Measurements from ENCODE around the gene MAGI1. TPM values are rescaled to one million over a fixed set of nuclear protein-coding genes. Genes with fewer than 3 reads are reported as not detected.

MAGI1 gene
- total RNA-seq, 2 donors from 2014 or later: 38.6 to 45.1 TPM

GRCh38 chr3:65425880-65426279 lies 612.8 kb downstream of the MAGI1 start:
- Mint-ChIP-seq H3K4me1 (peaks cover 10% of the 10 kb centered on the region), H3K4me3 (no peak overlapping the region), H3K9me3 (no peaks in the 10 kb centered on the region), H3K36me3 (ENCODE audit: low read depth) (peaks cover 17% of the 10 kb centered on the region), H3K27ac (no peak overlapping the region), H3K27me3 (ENCODE audit: insufficient read depth) (no peaks in the 10 kb centered on the region)
- Histone ChIP-seq H3K9ac (ENCODE audit: extremely low read depth, low read length, poor library complexity, severe bottlenecking) (no peak overlapping the region), H3K9me3 (ENCODE audit: control insufficient read depth, low read length) (no peaks in the 10 kb centered on the region), H3K27me3 (ENCODE audit: control insufficient read depth, insufficient read depth, low read length, poor library complexity, severe bottlenecking) (no peaks in the 10 kb centered on the region), H3K27ac (ENCODE audit: low read depth, low read length) (no peak overlapping the region), H3K4me3 (ENCODE audit: low read length) (no peak overlapping the region), H3K4me1 (ENCODE audit: control insufficient read depth, insufficient read depth, low read length) (peaks cover 3% of the 10 kb centered on the region), H3K36me3 (ENCODE audit: control insufficient read depth, insufficient read depth, low read length) (peaks cover 20% of the 10 kb centered on the region)
- DNase-seq: no peak
- whole genome bisulfite sequencing, 2 experiments (ENCODE audit: insufficient coverage in 1 of 2, insufficient read length in 1 of 2): 83 to 89% methylated on average over 2 to 3 of the region's 3 CpGs
- TF ChIP-seq, protein P1, sequence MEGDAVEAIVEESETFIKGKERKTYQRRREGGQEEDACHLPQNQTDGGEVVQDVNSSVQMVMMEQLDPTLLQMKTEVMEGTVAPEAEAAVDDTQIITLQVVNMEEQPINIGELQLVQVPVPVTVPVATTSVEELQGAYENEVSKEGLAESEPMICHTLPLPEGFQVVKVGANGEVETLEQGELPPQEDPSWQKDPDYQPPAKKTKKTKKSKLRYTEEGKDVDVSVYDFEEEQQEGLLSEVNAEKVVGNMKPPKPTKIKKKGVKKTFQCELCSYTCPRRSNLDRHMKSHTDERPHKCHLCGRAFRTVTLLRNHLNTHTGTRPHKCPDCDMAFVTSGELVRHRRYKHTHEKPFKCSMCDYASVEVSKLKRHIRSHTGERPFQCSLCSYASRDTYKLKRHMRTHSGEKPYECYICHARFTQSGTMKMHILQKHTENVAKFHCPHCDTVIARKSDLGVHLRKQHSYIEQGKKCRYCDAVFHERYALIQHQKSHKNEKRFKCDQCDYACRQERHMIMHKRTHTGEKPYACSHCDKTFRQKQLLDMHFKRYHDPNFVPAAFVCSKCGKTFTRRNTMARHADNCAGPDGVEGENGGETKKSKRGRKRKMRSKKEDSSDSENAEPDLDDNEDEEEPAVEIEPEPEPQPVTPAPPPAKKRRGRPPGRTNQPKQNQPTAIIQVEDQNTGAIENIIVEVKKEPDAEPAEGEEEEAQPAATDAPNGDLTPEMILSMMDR (conservative IDR thresholded peaks at IDR 0.05): peak; percentile 71

DNA sequence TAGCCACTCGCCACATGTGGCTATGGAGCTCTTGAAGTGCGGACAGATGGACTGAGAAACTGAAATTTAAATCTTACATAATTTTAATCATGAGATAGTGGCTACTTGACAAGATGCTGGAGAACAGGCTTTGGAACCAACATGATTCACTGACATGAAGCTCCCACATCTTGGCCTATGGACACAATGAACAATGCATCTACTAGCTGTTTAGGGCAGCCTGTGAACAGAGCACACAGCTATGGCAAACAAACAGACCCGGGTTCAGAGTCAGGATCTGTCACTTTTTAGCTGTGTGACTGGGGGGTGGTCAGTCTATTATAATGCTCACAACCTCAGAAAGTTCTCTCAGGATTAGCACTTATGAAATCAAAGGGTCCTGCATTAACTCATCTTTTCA lies 616.6 kb downstream of the MAGI1 start:
- TF ChIP-seq, protein P1 (conservative IDR thresholded peaks at IDR 0.05): no peak
- Mint-ChIP-seq H3K4me1 (peaks cover 14% of the 10 kb centered on the region), H3K36me3 (ENCODE audit: low read depth) (no peaks in the 10 kb centered on the region), H3K27ac (no peak overlapping the region), H3K27me3 (ENCODE audit: insufficient read depth) (no peaks in the 10 kb centered on the region), H3K9me3 (no peaks in the 10 kb centered on the region), H3K4me3 (no peak overlapping the region)
- Histone ChIP-seq H3K4me1 (ENCODE audit: control insufficient read depth, insufficient read depth, low read length) (peaks cover 3% of the 10 kb centered on the region), H3K9me3 (ENCODE audit: control insufficient read depth, low read length) (no peaks in the 10 kb centered on the region), H3K9ac (ENCODE audit: extremely low read depth, low read length, poor library complexity, severe bottlenecking) (no peak overlapping the region), H3K4me3 (ENCODE audit: low read length) (no peak overlapping the region), H3K36me3 (ENCODE audit: control insufficient read depth, insufficient read depth, low read length) (no peaks in the 10 kb centered on the region), H3K27me3 (ENCODE audit: control insufficient read depth, insufficient read depth, low read length, poor library complexity, severe bottlenecking) (no peaks in the 10 kb centered on the region), H3K27ac (ENCODE audit: low read depth, low read length) (no peak overlapping the region)
- WGBS, 2 experiments (ENCODE audit: insufficient coverage in 1 of 2, insufficient read length in 1 of 2): 86 to 100% methylated on average over 2 to 3 of the region's 3 CpGs
- no peak for DNase-seq

DNA sequence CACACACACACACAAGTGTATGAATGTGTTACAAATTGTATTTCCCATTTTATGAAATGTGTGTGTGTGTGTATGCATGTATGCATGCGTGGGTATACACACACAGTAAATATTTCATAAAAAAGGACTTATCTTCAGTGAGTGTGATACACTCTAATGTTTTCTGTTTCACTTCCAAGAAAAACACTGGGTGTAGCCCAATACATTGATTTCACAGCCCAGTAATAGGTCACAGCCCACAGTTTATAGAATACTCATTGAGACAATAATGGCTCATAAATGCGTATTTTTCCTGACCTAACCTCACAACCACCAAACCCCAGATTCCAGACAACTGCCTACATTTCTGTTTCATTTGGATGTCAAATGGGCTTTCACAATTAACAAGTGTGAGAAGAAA lies 619.5 kb downstream of the MAGI1 start:
- no peaks in the 10 kb centered on the region for H3K9me3 Mint-ChIP-seq
- TF ChIP-seq, protein P1 (conservative IDR thresholded peaks at IDR 0.05): no peak
- no peaks in the 10 kb centered on the region for H3K27me3 ChIP-seq (ENCODE audit: control insufficient read depth, insufficient read depth, low read length, poor library complexity, severe bottlenecking)
- H3K36me3 ChIP-seq (ENCODE audit: control insufficient read depth, insufficient read depth, low read length): no peaks in the 10 kb centered on the region
- 100% methylated on average over 1 of the region's 2 CpGs; no CpG with 5 or more reads in 1 of the 2 experiments for WGBS, 2 experiments (ENCODE audit: insufficient coverage in 1 of 2, insufficient read length in 1 of 2)
- no peak overlapping the region for H3K27ac Mint-ChIP-seq
- H3K4me3 ChIP-seq (ENCODE audit: low read length): no peak overlapping the region
- H3K27me3 Mint-ChIP-seq (ENCODE audit: insufficient read depth): no peaks in the 10 kb centered on the region
- no peak overlapping the region for H3K27ac ChIP-seq (ENCODE audit: low read depth, low read length)
- H3K4me1 ChIP-seq (ENCODE audit: control insufficient read depth, insufficient read depth, low read length): peaks cover 2% of the 10 kb centered on the region
- no peak overlapping the region for H3K9ac ChIP-seq (ENCODE audit: extremely low read depth, low read length, poor library complexity, severe bottlenecking)
- H3K36me3 Mint-ChIP-seq (ENCODE audit: low read depth): peaks cover 5% of the 10 kb centered on the region
- H3K4me1 Mint-ChIP-seq: peaks cover 25% of the 10 kb centered on the region
- no peak for DNase-seq
- H3K9me3 ChIP-seq (ENCODE audit: control insufficient read depth, low read length): no peaks in the 10 kb centered on the region
- H3K4me3 Mint-ChIP-seq: no peak overlapping the region
